Inflammatory macrophage treated with lipopolysaccharide for 4 hours (primary cell): ENCODE measurements around the gene MRE11.
"Not testable (repeated sequence)": the region's sequence is repeated elsewhere in the genome, so short reads cannot be mapped to it uniquely, and the experiment has no call there.

ENCODE experiments used
- DNase-seq: peaks from one replicate; pipeline ENCODE4 v3.0.0-alpha.2; 2020

Gene MRE11

GRCh38 chr11:94493281-94494125, at the start of gene MRE11, which contains the start of gene ANKRD49:
Gene MRE11 (minus strand): TSS chr11:94493844. CDS start chr11:94492801, 1,043 bp downstream.
Gene ANKRD49 (plus strand): TSS chr11:94493984. CDS start chr11:94496694, 2,710 bp downstream.
- DNase-seq, result peak; percentile 99

GRCh38 chr11:94539420-94539819, 45.8 kb upstream of the MRE11 start:
- no peak for DNase-seq

GRCh38 chr11:94537031-94537600, 43.5 kb upstream of the MRE11 start:
- peak; percentile 75 for DNase-seq

GRCh38 chr11:94536386-94536785, 42.7 kb upstream of the MRE11 start:
- DNase-seq, result no peak

GRCh38 chr11:94533696-94534630, 40.3 kb upstream of the MRE11 start:
- DNase-seq, result peak; percentile 96

GRCh38 chr11:94533206-94533605, 39.6 kb upstream of the MRE11 start:
- DNase-seq, result no peak

GRCh38 chr11:94532211-94532610, 38.6 kb upstream of the MRE11 start:
- no peak for DNase-seq

- no peak for DNase-seq
Measured at GRCh38 chr11:94528551-94528950, 34.9 kb upstream of the MRE11 start.

GRCh38 chr11:94526645-94527438, 33.2 kb upstream of the MRE11 start:
- peak; percentile 21 for DNase-seq

GRCh38 chr11:94525546-94526324, 32.1 kb upstream of the MRE11 start:
- DNase-seq, result peak; percentile 51

GRCh38 chr11:94524341-94524740, 30.7 kb upstream of the MRE11 start:
- DNase-seq, result no peak

- DNase-seq, result peak; percentile 56
Measured at GRCh38 chr11:94521684-94522083, 28.0 kb upstream of the MRE11 start.

GRCh38 chr11:94519478-94520084, 25.9 kb upstream of the MRE11 start:
- DNase-seq, result peak; percentile 61

- no peak for DNase-seq
Measured at GRCh38 chr11:94518300-94518699, 24.7 kb upstream of the MRE11 start.

- no peak for DNase-seq
Measured at GRCh38 chr11:94516725-94517124, 23.1 kb upstream of the MRE11 start.

GRCh38 chr11:94515398-94515797, 21.8 kb upstream of the MRE11 start:
- DNase-seq, result no peak

- DNase-seq, result peak; percentile 16
Measured at GRCh38 chr11:94513091-94513490, 19.4 kb upstream of the MRE11 start.

GRCh38 chr11:94511932-94512781, 18.5 kb upstream of the MRE11 start, which contains the start of gene C11orf97:
Gene C11orf97 (plus strand): TSS chr11:94512461. CDS start chr11:94512529, 68 bp downstream.
- peak; percentile 63 for DNase-seq

- peak; percentile 77 for DNase-seq
Measured at GRCh38 chr11:94507485-94507884, 13.8 kb upstream of the MRE11 start.

GRCh38 chr11:94506513-94506912, 12.9 kb upstream of the MRE11 start:
- not testable (repeated sequence) for DNase-seq
